HCT116 (cell line): ENCODE results near the gene CCL14.

Source experiments
- CTCF ChIP-seq, 3 experiments: fragments of 200-600 bp in 1 of 3; sonication (generic) in 1 of 3; IDR thresholded peaks in 2 of 3; conservative IDR thresholded peaks in 1 of 3; 2 replicates each; pipeline ENCODE4 v1.5.1; 2012 to 2017; ENCODE audit warnings: low read depth in 2 of 3, low read length in 2 of 3, antibody characterized with exemption in 1 of 3, borderline replicate concordance in 1 of 3, control low read depth in 1 of 3, mild to moderate bottlenecking in 1 of 3, mixed read lengths in 1 of 3, mixed run types in 1 of 3, moderate library complexity in 1 of 3; ENCODE audit not compliant: insufficient read depth in 1 of 3
- TF ChIP-seq, protein P1 (sequence below): IDR thresholded peaks from 2 replicates; pipeline ENCODE4 v1.6.1; 2011; ENCODE audit warnings: mild to moderate bottlenecking, low read length, moderate library complexity; ENCODE audit not compliant: insufficient replicate concordance; ENCODE audit errors: extremely low read depth

- TF ChIP-seq, protein P1, sequence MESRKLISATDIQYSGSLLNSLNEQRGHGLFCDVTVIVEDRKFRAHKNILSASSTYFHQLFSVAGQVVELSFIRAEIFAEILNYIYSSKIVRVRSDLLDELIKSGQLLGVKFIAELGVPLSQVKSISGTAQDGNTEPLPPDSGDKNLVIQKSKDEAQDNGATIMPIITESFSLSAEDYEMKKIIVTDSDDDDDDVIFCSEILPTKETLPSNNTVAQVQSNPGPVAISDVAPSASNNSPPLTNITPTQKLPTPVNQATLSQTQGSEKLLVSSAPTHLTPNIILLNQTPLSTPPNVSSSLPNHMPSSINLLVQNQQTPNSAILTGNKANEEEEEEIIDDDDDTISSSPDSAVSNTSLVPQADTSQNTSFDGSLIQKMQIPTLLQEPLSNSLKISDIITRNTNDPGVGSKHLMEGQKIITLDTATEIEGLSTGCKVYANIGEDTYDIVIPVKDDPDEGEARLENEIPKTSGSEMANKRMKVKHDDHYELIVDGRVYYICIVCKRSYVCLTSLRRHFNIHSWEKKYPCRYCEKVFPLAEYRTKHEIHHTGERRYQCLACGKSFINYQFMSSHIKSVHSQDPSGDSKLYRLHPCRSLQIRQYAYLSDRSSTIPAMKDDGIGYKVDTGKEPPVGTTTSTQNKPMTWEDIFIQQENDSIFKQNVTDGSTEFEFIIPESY, result no peak
- TF ChIP-seq CTCF (IDR thresholded peaks at IDR 0.05 in 2 of 3, conservative IDR thresholded peaks at IDR 0.05 in 1 of 3; ENCODE audit: borderline replicate concordance in 1 of 3, insufficient read depth in 1 of 3, low read depth in 2 of 3, low read length in 2 of 3), result no peak
These were observed 24.7 kb upstream of the CCL14 start for GRCh38 chr17:36011201-36011600.
